ENCODE results near the gene DHRS4.

DHRS4 gene

GRCh38 chr14:23953464-23954278 lies at the start of gene DHRS4:
TSS of gene DHRS4 (plus strand) at chr14:23953770. CDS start at chr14:23953789, 19 bp downstream.
- peak within 1 kb of the TSS; percentile 95 for H3K4me3 ChIP-seq (ENCODE audit: low read depth, low read length)

- H3K4me3 ChIP-seq (ENCODE audit: low read depth, low read length) = no peak overlapping the region
Observed at GRCh38 chr14:23910101-23910875, 43.3 kb upstream of the DHRS4 start.

- no peak overlapping the region for H3K4me3 ChIP-seq (ENCODE audit: low read depth, low read length)
Observed at GRCh38 chr14:23910876-23911210, 42.7 kb upstream of the DHRS4 start.

- no peak overlapping the region for H3K4me3 ChIP-seq (ENCODE audit: low read depth, low read length)
Observed at GRCh38 chr14:23915559-23915958, 38.0 kb upstream of the DHRS4 start.

- H3K4me3 ChIP-seq (ENCODE audit: low read depth, low read length) = no peak overlapping the region
Observed at GRCh38 chr14:23916004-23916403, 37.6 kb upstream of the DHRS4 start.

GRCh38 chr14:23916446-23916845 lies 37.1 kb upstream of the DHRS4 start:
- H3K4me3 ChIP-seq (ENCODE audit: low read depth, low read length) = no peak overlapping the region

GRCh38 chr14:23922545-23922944 lies 31.0 kb upstream of the DHRS4 start:
- no peak overlapping the region for H3K4me3 ChIP-seq (ENCODE audit: low read depth, low read length)

- no peak overlapping the region for H3K4me3 ChIP-seq (ENCODE audit: low read depth, low read length)
Observed at GRCh38 chr14:23925523-23926075, 28.0 kb upstream of the DHRS4 start.

GRCh38 chr14:23926543-23926942 lies 27.0 kb upstream of the DHRS4 start:
- no peak overlapping the region for H3K4me3 ChIP-seq (ENCODE audit: low read depth, low read length)

- H3K4me3 ChIP-seq (ENCODE audit: low read depth, low read length) = no peak overlapping the region
Observed at GRCh38 chr14:23929136-23929535, 24.4 kb upstream of the DHRS4 start.

- H3K4me3 ChIP-seq (ENCODE audit: low read depth, low read length) = no peak overlapping the region
Observed at GRCh38 chr14:23929822-23930294, 23.7 kb upstream of the DHRS4 start.

GRCh38 chr14:23930742-23931141 lies 22.8 kb upstream of the DHRS4 start:
- no peak overlapping the region for H3K4me3 ChIP-seq (ENCODE audit: low read depth, low read length)

- H3K4me3 ChIP-seq (ENCODE audit: low read depth, low read length) = no peak overlapping the region
Observed at GRCh38 chr14:23931721-23932289, 21.8 kb upstream of the DHRS4 start.

GRCh38 chr14:23932639-23933038 lies 20.9 kb upstream of the DHRS4 start:
- no peak overlapping the region for H3K4me3 ChIP-seq (ENCODE audit: low read depth, low read length)

- H3K4me3 ChIP-seq (ENCODE audit: low read depth, low read length) = no peak overlapping the region
Observed at GRCh38 chr14:23933108-23933741, 20.3 kb upstream of the DHRS4 start.

GRCh38 chr14:23933742-23934128 lies 19.8 kb upstream of the DHRS4 start:
- H3K4me3 ChIP-seq (ENCODE audit: low read depth, low read length) = no peak overlapping the region

- no peak overlapping the region for H3K4me3 ChIP-seq (ENCODE audit: low read depth, low read length)
Observed at GRCh38 chr14:23935158-23935557, 18.4 kb upstream of the DHRS4 start.

GRCh38 chr14:23936084-23936829 lies 17.3 kb upstream of the DHRS4 start:
- H3K4me3 ChIP-seq (ENCODE audit: low read depth, low read length) = no peak overlapping the region

GRCh38 chr14:23937203-23937602 lies 16.4 kb upstream of the DHRS4 start:
- no peak overlapping the region for H3K4me3 ChIP-seq (ENCODE audit: low read depth, low read length)

- H3K4me3 ChIP-seq (ENCODE audit: low read depth, low read length) = no peak overlapping the region
Observed at GRCh38 chr14:23938823-23939222, 14.7 kb upstream of the DHRS4 start.
